Measurements from ENCODE around the gene C17orf78. TPM values are rescaled to one million over a fixed set of nuclear protein-coding genes. Genes with fewer than 3 reads are reported as not detected.

The C17orf78 gene
- polyA plus RNA-seq, 1 donor (not counting 4 experiments of a cell fraction or from before 2014, with no cell fraction given), result not detected

- H3K27ac ChIP-seq (ENCODE audit: control insufficient read depth, insufficient read depth, low read length), result no peak overlapping the region
- no peaks in the 10 kb centered on the region for H4K20me1 ChIP-seq (ENCODE audit: control insufficient read depth, extremely low read depth, insufficient read depth, low read length)
- no peaks in the 10 kb centered on the region for H3K79me2 ChIP-seq (ENCODE audit: control insufficient read depth, insufficient read depth, low read length)
- no peaks in the 10 kb centered on the region for H3K27me3 ChIP-seq (ENCODE audit: control insufficient read depth, extremely low read depth, insufficient read depth, low read length)
- TF ChIP-seq EZH2 (IDR thresholded peaks at IDR 0.05; ENCODE audit: low read length) (no peak), CTCF (optimal IDR thresholded peaks at IDR 0.05 in 1 of 3, IDR thresholded peaks at IDR 0.05 in 1 of 3, conservative IDR thresholded peaks at IDR 0.05 in 1 of 3; ENCODE audit: extremely low read depth in 1 of 3, insufficient read depth in 2 of 3, low read length in 3 of 3) (no peak)
- no peak overlapping the region for H3K4me2 ChIP-seq (ENCODE audit: control insufficient read depth, extremely low read depth, insufficient read depth, low read depth, low read length)
- no peak overlapping the region for H3K4me3 ChIP-seq (ENCODE audit: control insufficient read depth in 2 of 3, extremely low read depth in 1 of 3, insufficient read depth in 2 of 3, low read depth in 1 of 3, low read length in 3 of 3)
- no peak for DNase-seq (ENCODE audit: low read depth, low spot score)
- no peaks in the 10 kb centered on the region for H3K9me3 ChIP-seq (ENCODE audit: control insufficient read depth, low read depth, low read length)
- no peak overlapping the region for H2AFZ ChIP-seq (ENCODE audit: control insufficient read depth, low read length)
- no peak for FAIRE-seq
- no peak overlapping the region for H3K9ac ChIP-seq (ENCODE audit: control insufficient read depth, extremely low read depth, insufficient read depth, low read length)
- peaks cover 22% of the 10 kb centered on the region for H3K4me1 ChIP-seq (ENCODE audit: control insufficient read depth, extremely low read depth, insufficient read depth, low read length)
- no peaks in the 10 kb centered on the region for H3K9me1 ChIP-seq (ENCODE audit: control insufficient read depth, extremely low read depth, insufficient read depth, low read length)
- H3K36me3 ChIP-seq (ENCODE audit: control insufficient read depth in 2 of 2, extremely low read depth in 1 of 2, insufficient read depth in 2 of 2, low read length in 2 of 2), result no peaks in the 10 kb centered on the region
- dilution Hi-C loops (cut with MboI; ENCODE audit: extremely low pct_ligation_motif_present, low sequenced_read_pairs), result no loop called here
Observed at GRCh38 chr17:37393352-37393751, 17.6 kb downstream of the C17orf78 start.

DNA sequence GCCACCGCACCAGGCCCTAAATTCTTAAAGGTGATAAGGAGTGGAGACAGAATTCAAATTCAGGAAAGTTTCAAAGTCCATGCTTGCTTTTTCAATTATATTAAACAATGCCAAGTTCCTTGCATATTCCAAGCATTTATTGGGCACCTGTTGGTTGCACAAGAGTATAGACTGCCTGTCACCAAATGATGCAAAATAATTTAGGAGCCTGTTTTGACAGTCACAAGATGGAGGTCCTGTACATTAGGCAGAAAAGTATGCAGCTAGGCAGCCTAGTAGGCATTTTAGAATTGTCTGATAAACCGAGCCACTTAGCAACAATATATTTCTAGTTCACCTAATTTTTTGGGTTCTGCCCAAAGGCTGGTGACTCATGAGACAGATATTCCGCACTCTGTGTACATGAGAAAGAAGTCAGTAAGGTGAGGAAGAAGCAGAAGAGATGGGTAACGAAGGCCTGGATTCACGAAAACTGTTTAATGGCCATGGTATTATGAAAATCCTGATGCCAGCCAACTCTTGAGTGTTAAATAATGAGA, 23.5 kb downstream of the C17orf78 start:
- dilution Hi-C loops (cut with MboI; ENCODE audit: extremely low pct_ligation_motif_present, low sequenced_read_pairs), result no loop called here
- H3K4me2 ChIP-seq (ENCODE audit: control insufficient read depth, extremely low read depth, insufficient read depth, low read depth, low read length), result peak overlapping the region; percentile 2
- H3K36me3 ChIP-seq (ENCODE audit: control insufficient read depth in 2 of 2, extremely low read depth in 1 of 2, insufficient read depth in 2 of 2, low read length in 2 of 2), result no peaks in the 10 kb centered on the region

More for the DNA sequence above, 23.5 kb downstream of the C17orf78 start:
- Histone ChIP-seq H3K27me3 (ENCODE audit: control insufficient read depth, extremely low read depth, insufficient read depth, low read length) (no peaks in the 10 kb centered on the region), H3K79me2 (ENCODE audit: control insufficient read depth, insufficient read depth, low read length) (peaks cover 7% of the 10 kb centered on the region), H3K9me3 (ENCODE audit: control insufficient read depth, low read depth, low read length) (no peaks in the 10 kb centered on the region), H3K9me1 (ENCODE audit: control insufficient read depth, extremely low read depth, insufficient read depth, low read length) (no peaks in the 10 kb centered on the region), H3K4me1 (ENCODE audit: control insufficient read depth, extremely low read depth, insufficient read depth, low read length) (peaks cover 11% of the 10 kb centered on the region), H4K20me1 (ENCODE audit: control insufficient read depth, extremely low read depth, insufficient read depth, low read length) (no peaks in the 10 kb centered on the region), H2AFZ (ENCODE audit: control insufficient read depth, low read length) (no peak overlapping the region), H3K9ac (ENCODE audit: control insufficient read depth, extremely low read depth, insufficient read depth, low read length) (no peak overlapping the region), H3K4me3 (ENCODE audit: control insufficient read depth in 2 of 3, extremely low read depth in 1 of 3, insufficient read depth in 2 of 3, low read depth in 1 of 3, low read length in 3 of 3) (no peak overlapping the region), H3K27ac (ENCODE audit: control insufficient read depth, insufficient read depth, low read length) (no peak overlapping the region)
- DNase-seq (ENCODE audit: low read depth, low spot score) (peak; percentile 28), FAIRE-seq (no peak)
- TF ChIP-seq EZH2 (IDR thresholded peaks at IDR 0.05; ENCODE audit: low read length) (no peak), CTCF (optimal IDR thresholded peaks at IDR 0.05 in 1 of 3, IDR thresholded peaks at IDR 0.05 in 1 of 3, conservative IDR thresholded peaks at IDR 0.05 in 1 of 3; ENCODE audit: extremely low read depth in 1 of 3, insufficient read depth in 2 of 3, low read length in 3 of 3) (no peak)
